Small intestine (tissue), 7 donors: ENCODE data around the gene RSPH9. TPM values are rescaled to one million over a fixed set of nuclear protein-coding genes. Genes with fewer than 3 reads are reported as not detected.

Experiments
- DNase-seq, 2 donors: peaks; one replicate each; pipeline versions ENCODE4 v3.0.0 to v3.0.0-alpha.2; 2013
- FAIRE-seq: peaks from 2 replicates; lab custom pipeline; 2012; peaks lifted over from hg19 to GRCh38; lab: Jason Lieb, UNC
- H3K27ac ChIP-seq, 3 donors: one replicate each; pipeline ENCODE4 v1.5.1; 2013; ENCODE audit warnings: low read length in 2 of 3, mild to moderate bottlenecking in 2 of 3, control low read depth in 1 of 3, inconsistent platforms in 1 of 3, low read depth in 1 of 3, moderate library complexity in 1 of 3
- H3K27me3 ChIP-seq, 3 donors: one replicate each; pipeline ENCODE4 v1.6.1; 2013; ENCODE audit warnings: low read length in 3 of 3, inconsistent platforms in 1 of 3; ENCODE audit not compliant: control insufficient read depth in 3 of 3, insufficient read depth in 3 of 3
- H3K36me3 ChIP-seq, 3 donors: one replicate each; pipeline ENCODE4 v1.6.1; 2013; ENCODE audit warnings: low read length in 3 of 3, inconsistent platforms in 1 of 3, low read depth in 1 of 3, mild to moderate bottlenecking in 1 of 3, moderate library complexity in 1 of 3; ENCODE audit not compliant: control insufficient read depth in 3 of 3, insufficient read depth in 2 of 3
- H3K4me1 ChIP-seq, 3 donors: one replicate each; pipeline ENCODE4 v1.6.1; 2013; ENCODE audit warnings: low read length in 2 of 3, inconsistent platforms in 1 of 3, low read depth in 1 of 3, mild to moderate bottlenecking in 1 of 3, moderate library complexity in 1 of 3; ENCODE audit not compliant: control insufficient read depth in 3 of 3, insufficient read depth in 2 of 3
- H3K4me3 ChIP-seq, 3 donors: one replicate each; pipeline ENCODE4 v1.5.1; 2013; ENCODE audit warnings: low read length in 3 of 3, control low read depth in 1 of 3, inconsistent platforms in 1 of 3, low read depth in 1 of 3, mild to moderate bottlenecking in 1 of 3, moderate library complexity in 1 of 3
- H3K9me3 ChIP-seq, 2 donors: one replicate each; pipeline ENCODE4 v1.6.1; 2013; ENCODE audit warnings: low read depth in 1 of 2, low read length in 1 of 2; ENCODE audit not compliant: control insufficient read depth in 2 of 2, insufficient read depth in 1 of 2
- WGBS, 3 donors: extraction: QIAGEN DNeasy Blood & Tissue Kit; methylation state at CpG; one replicate each; pipeline ENCODE4 v1.1.7; 2013; 5-methylcytosine and 5-hydroxymethylcytosine counted together
- polyA plus RNA-seq, 4 donors: library from polyadenylated mRNA; stranded (reverse) in 3 of 4; unstranded in 1 of 4; fragments of 200-250 nt in 3 of 4; fragments of 120-200 nt in 1 of 4; gene quantifications; one replicate each; pipeline versions ENCODE4 v1.2.1 to v1.2.3, GENCODE V29; 2013
- donor health status: healthy with polysubstance abuse.
- donor health status: control.
- donor health status: control.
- donor health status: Bipolar disorder and iron deficiency.
- donor health status: healthy.

RSPH9 gene
- polyA plus RNA-seq, 4 donors: 0.42 to 1.1 (median 0.76) TPM

GRCh38 chr6:43673444-43674084, 28.7 kb downstream of the RSPH9 start:
- WGBS, 3 donors: 83 to 94% (median 93%) methylated on average over 13 to 15 of the region's 15 CpGs
- Histone ChIP-seq H3K27me3 (no peaks in the 10 kb centered on the region), H3K36me3 (peaks cover 13 to 91% (median 18%) of the 10 kb centered on the region in 3 donors), H3K4me1 (peaks cover 0 to 24% (median 0%) of the 10 kb centered on the region in 3 donors), H3K27ac (no peak overlapping the region), H3K9me3 (no peaks in the 10 kb centered on the region), H3K4me3 (no peak overlapping the region)
- DNase-seq (no peak), FAIRE-seq (no peak)

- Histone ChIP-seq H3K4me3 (no peak overlapping the region), H3K9me3 (no peaks in the 10 kb centered on the region), H3K4me1 (peaks cover 0 to 22% (median 0%) of the 10 kb centered on the region in 3 donors), H3K36me3 (peaks cover 13 to 90% (median 21%) of the 10 kb centered on the region in 3 donors), H3K27me3 (no peaks in the 10 kb centered on the region), H3K27ac (no peak overlapping the region)
- WGBS, 3 donors: 95 to 98% (median 96%) methylated on average over 2 of the region's 2 CpGs
- DNase-seq (no peak), FAIRE-seq (no peak)
Observed at GRCh38 chr6:43674291-43674690, 29.5 kb downstream of the RSPH9 start.

GRCh38 chr6:43674921-43675320, 30.1 kb downstream of the RSPH9 start:
- Histone ChIP-seq H3K27me3 (no peaks in the 10 kb centered on the region), H3K4me1 (peaks cover 0 to 19% (median 0%) of the 10 kb centered on the region in 3 donors), H3K9me3 (no peaks in the 10 kb centered on the region), H3K4me3 (no peak overlapping the region), H3K36me3 (peaks cover 13 to 90% (median 23%) of the 10 kb centered on the region in 3 donors), H3K27ac (no peak overlapping the region)
- FAIRE-seq: no peak
- 95 to 97% (median 96%) methylated on average over 7 to 8 of the region's 8 CpGs for WGBS, 3 donors
- no peak for DNase-seq

GRCh38 chr6:43676962-43677606, 32.2 kb downstream of the RSPH9 start:
- H3K4me1 ChIP-seq: peaks cover 2 to 20% (median 7%) of the 10 kb centered on the region in 3 donors
- FAIRE-seq (no peak), DNase-seq (no peak)
- peaks cover 10 to 81% (median 23%) of the 10 kb centered on the region in 3 donors for H3K36me3 ChIP-seq
- WGBS, 3 donors: 87 to 91% (median 89%) methylated on average over 7 of the region's 7 CpGs
- no peaks in the 10 kb centered on the region for H3K9me3 ChIP-seq
- H3K4me3 ChIP-seq: no peak overlapping the region
- no peaks in the 10 kb centered on the region for H3K27me3 ChIP-seq
- H3K27ac ChIP-seq: no peak overlapping the region

GRCh38 chr6:43677759-43678158, 32.9 kb downstream of the RSPH9 start:
- WGBS, 3 donors: 61 to 72% (median 70%) methylated on average over 7 of the region's 7 CpGs
- DNase-seq (no peak), FAIRE-seq (no peak)
- H3K27me3 ChIP-seq: no peaks in the 10 kb centered on the region
- H3K27ac ChIP-seq: no peak overlapping the region
- H3K9me3 ChIP-seq: no peaks in the 10 kb centered on the region
- peaks cover 2 to 21% (median 7%) of the 10 kb centered on the region in 3 donors for H3K4me1 ChIP-seq
- no peak overlapping the region for H3K4me3 ChIP-seq
- H3K36me3 ChIP-seq: peaks cover 10 to 80% (median 23%) of the 10 kb centered on the region in 3 donors

GRCh38 chr6:43678341-43678740, 33.5 kb downstream of the RSPH9 start:
- Histone ChIP-seq H3K27ac (no peak overlapping the region), H3K4me1 (peaks cover 3 to 18% (median 12%) of the 10 kb centered on the region in 3 donors), H3K36me3 (peaks cover 10 to 80% (median 25%) of the 10 kb centered on the region in 3 donors), H3K4me3 (no peak overlapping the region), H3K27me3 (no peaks in the 10 kb centered on the region), H3K9me3 (no peaks in the 10 kb centered on the region)
- WGBS, 3 donors: 82 to 93% (median 91%) methylated on average over 7 of the region's 7 CpGs
- DNase-seq (no peak), FAIRE-seq (no peak)

- H3K4me1 ChIP-seq: peaks cover 3 to 15% (median 15%) of the 10 kb centered on the region in 3 donors
- H3K4me3 ChIP-seq: no peak overlapping the region
- H3K9me3 ChIP-seq: no peaks in the 10 kb centered on the region
- WGBS, 3 donors: 83 to 96% (median 92%) methylated on average over 6 of the region's 6 CpGs
- FAIRE-seq: no peak
- H3K27ac ChIP-seq: no peak overlapping the region
- peaks cover 7 to 73% (median 25%) of the 10 kb centered on the region in 3 donors for H3K36me3 ChIP-seq
- DNase-seq: no peak
- H3K27me3 ChIP-seq: no peaks in the 10 kb centered on the region
Observed at GRCh38 chr6:43679057-43679456, 34.2 kb downstream of the RSPH9 start.

- peaks cover 7 to 58% (median 16%) of the 10 kb centered on the region in 3 donors for H3K36me3 ChIP-seq
- WGBS, 3 donors: 70 to 80% (median 77%) methylated on average over 11 of the region's 11 CpGs
- no peaks in the 10 kb centered on the region for H3K27me3 ChIP-seq
- FAIRE-seq: no peak
- no peak overlapping the region for H3K27ac ChIP-seq
- H3K4me3 ChIP-seq: no peak overlapping the region
- no peaks in the 10 kb centered on the region for H3K9me3 ChIP-seq
- H3K4me1 ChIP-seq: peaks cover 5 to 18% (median 15%) of the 10 kb centered on the region in 3 donors
- DNase-seq: no peak
Observed at GRCh38 chr6:43680308-43681200, 35.7 kb downstream of the RSPH9 start.
